GM13976 (cell line): ENCODE measurements around the gene YWHAG.
A peak's percentile ranks its signal among the peaks of the same experiment; 100 is the strongest.

ENCODE experiments used
- DNase-seq: peaks from one replicate; pipeline ENCODE4 v3.0.0; 2012; ENCODE audit warnings: low spot score
- in situ Hi-C: fragments of 300-500 bp; cut with MboI; formaldehyde crosslinking; loops from one replicate; pipeline ENCODE4 v1.12.0; 2022; ENCODE audit warnings: low sequenced_read_pairs, mixed read lengths, inconsistent platforms; ENCODE audit not compliant: unreplicated experiment
- TF ChIP-seq, protein P1 (sequence below): IDR thresholded peaks from 2 replicates; pipeline ENCODE4 v1.5.1; 2012; ENCODE audit warnings: borderline replicate concordance, mild to moderate bottlenecking; ENCODE audit not compliant: insufficient read depth; ENCODE audit errors: extremely low read depth, missing control alignments, control extremely low read depth

YWHAG gene

DNA sequence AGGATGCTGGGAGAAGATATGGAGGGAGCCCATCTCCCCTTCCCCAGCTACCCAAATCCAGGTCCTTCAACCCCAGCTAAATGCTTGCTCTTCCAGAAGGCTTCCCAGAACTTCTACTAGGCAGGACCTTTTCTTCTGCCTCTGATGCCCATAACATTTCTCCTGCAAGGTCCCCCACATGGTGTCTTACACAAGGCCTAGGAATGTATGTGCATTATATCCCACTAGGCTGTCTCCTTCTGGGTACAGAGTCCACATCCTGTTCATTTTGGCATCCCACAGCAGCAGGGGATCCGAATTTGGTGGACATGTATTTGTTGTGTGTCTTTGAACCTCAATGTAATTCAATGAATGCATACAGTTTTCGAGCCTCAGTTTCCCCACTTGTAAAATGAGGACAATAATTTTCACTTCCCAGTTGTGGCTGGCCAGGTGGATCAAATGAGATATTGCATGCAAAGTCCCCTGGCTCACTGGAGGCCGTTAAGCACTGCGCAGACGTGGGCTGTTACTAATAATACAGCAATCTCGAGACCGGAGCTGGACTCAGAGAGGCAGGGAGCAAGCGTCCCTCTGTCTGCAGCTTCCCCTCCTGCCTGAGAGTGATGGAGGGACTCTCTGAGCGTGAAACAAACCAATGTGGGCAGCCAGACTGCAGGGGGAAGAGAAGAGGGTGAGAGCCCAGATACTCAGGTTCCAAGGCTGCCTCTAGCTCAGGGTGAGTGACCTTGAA lies 18.6 kb upstream of the YWHAG start:
- TF ChIP-seq, protein P1, sequence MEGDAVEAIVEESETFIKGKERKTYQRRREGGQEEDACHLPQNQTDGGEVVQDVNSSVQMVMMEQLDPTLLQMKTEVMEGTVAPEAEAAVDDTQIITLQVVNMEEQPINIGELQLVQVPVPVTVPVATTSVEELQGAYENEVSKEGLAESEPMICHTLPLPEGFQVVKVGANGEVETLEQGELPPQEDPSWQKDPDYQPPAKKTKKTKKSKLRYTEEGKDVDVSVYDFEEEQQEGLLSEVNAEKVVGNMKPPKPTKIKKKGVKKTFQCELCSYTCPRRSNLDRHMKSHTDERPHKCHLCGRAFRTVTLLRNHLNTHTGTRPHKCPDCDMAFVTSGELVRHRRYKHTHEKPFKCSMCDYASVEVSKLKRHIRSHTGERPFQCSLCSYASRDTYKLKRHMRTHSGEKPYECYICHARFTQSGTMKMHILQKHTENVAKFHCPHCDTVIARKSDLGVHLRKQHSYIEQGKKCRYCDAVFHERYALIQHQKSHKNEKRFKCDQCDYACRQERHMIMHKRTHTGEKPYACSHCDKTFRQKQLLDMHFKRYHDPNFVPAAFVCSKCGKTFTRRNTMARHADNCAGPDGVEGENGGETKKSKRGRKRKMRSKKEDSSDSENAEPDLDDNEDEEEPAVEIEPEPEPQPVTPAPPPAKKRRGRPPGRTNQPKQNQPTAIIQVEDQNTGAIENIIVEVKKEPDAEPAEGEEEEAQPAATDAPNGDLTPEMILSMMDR, result no peak
- in situ Hi-C loops, result no loop called here
- DNase-seq, result peak; percentile 58

DNA sequence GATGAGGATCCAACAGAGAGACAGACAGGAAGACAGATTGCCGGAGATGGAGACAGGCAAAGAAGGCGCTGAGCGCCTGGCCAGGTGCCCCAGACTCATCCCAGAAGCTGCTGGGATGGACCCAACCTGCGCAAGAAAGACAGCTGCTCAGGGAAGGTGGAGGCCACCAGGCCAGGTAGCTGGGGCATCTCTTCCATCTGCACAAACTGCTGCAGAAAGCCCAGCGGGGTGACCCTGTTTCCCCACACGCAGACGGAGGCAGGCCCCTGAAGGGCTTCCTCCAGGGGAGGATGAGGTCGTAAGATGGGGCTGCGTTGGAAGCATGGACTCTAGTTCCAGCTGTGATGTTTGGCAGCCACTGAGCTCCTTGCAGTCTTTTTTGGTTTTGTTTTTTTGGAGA lies 16.5 kb upstream of the YWHAG start:
- DNase-seq, result no peak
- in situ Hi-C loops, result no loop called here
- TF ChIP-seq, protein P1, result no peak

DNA sequence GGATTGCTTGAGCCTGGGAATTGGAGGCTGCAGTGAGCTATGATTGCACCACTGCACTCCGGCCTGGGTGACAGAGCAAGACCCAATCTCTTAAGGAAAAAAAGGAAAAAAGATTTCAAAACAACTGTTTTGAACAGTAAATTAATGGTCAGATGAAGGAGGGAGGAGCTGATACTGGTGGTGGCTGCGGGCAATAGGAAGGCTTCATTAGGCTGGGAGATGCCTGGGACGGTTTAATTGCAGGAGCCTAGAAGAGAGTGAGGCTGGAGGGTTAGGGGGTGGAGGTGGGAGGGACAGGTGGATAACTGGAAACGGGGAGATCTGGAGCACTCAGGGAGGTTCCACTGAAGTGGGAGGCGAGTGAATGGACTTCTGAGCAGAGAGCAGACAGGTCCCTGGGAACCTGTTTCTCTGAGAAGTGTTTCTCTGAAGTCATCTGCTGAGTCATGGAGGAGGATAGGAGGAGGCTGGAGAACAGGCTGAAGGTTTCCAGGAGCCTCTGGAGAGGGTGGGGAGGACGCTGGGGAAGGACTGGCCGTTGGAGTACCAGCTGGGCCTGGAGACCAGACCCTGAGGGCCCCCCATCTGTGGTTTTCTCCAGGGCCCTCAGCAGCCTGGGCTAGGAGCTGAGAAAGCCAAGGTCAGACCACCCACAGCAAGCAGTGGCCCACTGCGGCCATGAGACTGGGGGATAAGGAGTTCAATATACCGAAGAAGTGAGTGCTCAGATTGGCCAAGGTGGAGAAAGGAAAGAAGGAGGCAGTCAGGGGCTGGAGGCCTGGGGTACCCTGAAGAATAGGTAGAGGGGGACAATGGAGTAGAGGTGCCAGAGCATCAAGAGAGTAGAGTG lies 14.4 kb upstream of the YWHAG start:
- TF ChIP-seq, protein P1, result no peak
- in situ Hi-C loops, result no loop called here
- DNase-seq, result no peak

DNA sequence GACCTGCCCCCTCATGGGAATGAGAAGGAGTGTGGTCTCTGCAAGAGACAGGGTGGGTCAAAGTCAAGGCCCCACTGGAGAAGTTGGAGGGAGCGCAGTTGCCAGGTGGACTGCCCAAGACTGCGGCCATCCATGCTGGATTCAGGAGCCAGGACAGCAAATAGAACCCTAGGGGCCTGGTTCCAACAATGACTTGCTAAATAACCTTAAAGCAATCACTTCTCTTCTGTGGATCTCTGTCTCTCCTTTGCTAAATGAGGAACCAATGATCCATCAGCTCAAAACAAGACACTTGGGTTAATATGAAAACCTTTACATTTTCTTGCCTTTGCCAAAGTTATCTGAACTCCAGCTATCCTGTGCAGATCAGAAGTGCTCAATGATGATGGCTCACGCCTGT lies 12.6 kb upstream of the YWHAG start:
- TF ChIP-seq, protein P1, result no peak
- DNase-seq, result no peak
- in situ Hi-C loops, result no loop called here

DNA sequence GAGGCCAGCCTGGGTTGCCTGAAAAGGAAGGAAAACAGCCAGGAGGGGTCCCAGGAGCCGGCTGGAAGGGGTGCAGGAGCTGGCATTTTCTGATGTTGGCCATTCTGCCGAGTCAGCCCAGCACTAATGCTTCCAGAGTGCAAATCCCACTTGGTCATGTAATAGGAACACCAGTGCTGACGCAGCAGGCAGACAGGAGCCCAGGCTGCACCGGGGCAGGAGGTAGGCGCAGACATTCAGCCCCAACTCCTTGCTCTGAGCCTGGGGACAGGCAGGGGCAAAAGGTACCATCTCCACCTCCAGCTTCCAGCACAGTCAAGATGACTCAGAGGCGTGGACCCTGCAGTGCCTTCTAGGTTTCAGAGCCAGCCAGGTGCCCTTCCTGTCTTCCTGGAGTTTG lies 10.2 kb upstream of the YWHAG start:
- in situ Hi-C loops, result no loop called here
- no peak for DNase-seq
- TF ChIP-seq, protein P1, result no peak

DNA sequence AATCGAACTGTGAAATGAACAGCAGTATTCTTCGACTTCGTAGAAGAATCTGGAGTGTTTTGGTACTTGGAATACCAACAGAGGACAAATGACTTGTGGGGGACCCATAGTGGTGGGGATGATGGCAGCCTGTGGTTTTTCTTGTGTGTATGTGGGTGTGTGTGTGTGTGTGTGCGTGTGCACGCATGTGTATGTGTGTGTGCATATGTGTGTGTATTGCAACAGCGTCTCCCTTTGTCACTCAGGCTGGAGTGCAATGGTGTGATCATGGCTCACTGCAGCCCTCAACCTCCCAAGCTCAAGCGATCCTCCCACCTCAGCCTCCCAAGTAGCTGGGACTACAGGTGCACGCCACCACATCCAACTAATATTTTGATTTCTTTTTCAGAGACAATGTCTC lies 9.4 kb upstream of the YWHAG start:
- in situ Hi-C loops, result no loop called here
- DNase-seq, result no peak
- TF ChIP-seq, protein P1, result no peak
